Sigmoid colon (tissue), 4 donors: Measurements from ENCODE around the gene PPFIA3.

Experiments used
- POLR2A ChIP-seq, 2 donors: fragments of 450-650 bp; IDR thresholded peaks; one replicate each; pipeline ENCODE4 v1.6.1; 2016; ENCODE audit warnings: antibody characterized with exemption in 2 of 2, mild to moderate bottlenecking in 2 of 2, moderate library complexity in 2 of 2
- POLR2AphosphoS5 ChIP-seq, 4 donors: sonication (generic); formaldehyde crosslinking; IDR thresholded peaks; one replicate each; pipeline ENCODE4 v1.6.1; 2017; ENCODE audit warnings: antibody characterized with exemption in 4 of 4

GRCh38 chr19:49092686-49093085 is 26.7 kb upstream of the PPFIA3 start:
- TF ChIP-seq POLR2AphosphoS5 (IDR thresholded peaks at IDR 0.05), result no peak
- no peak for TF ChIP-seq POLR2A (IDR thresholded peaks at IDR 0.05)
